Sigmoid colon (tissue), 7 donors: ENCODE results near the gene COPA. TPM values are rescaled to one million over a fixed set of nuclear protein-coding genes. Genes with fewer than 3 reads are reported as not detected.

Experiments
- DNase-seq: peaks from one replicate; pipeline ENCODE4 v3.0.0-alpha.2; 2019
- H3K27ac ChIP-seq, 4 donors: fragments of 200-600 bp; sonication (generic); one replicate each; pipeline ENCODE4 v1.5.1; 2016 to 2019; ENCODE audit warnings: mild to moderate bottlenecking in 1 of 4
- H3K27me3 ChIP-seq, 3 donors: fragments of 200-600 bp; sonication (generic); one replicate each; pipeline ENCODE4 v1.5.1; 2019; ENCODE audit warnings: mild to moderate bottlenecking in 1 of 3
- H3K36me3 ChIP-seq, 4 donors: fragments of 200-600 bp; sonication (generic); one replicate each; pipeline ENCODE4 v1.5.1; 2016 to 2019
- H3K4me1 ChIP-seq, 4 donors: fragments of 200-600 bp; sonication (generic); one replicate each; pipeline ENCODE4 v1.5.1; 2017 to 2019
- H3K4me3 ChIP-seq, 4 donors: fragments of 200-600 bp; sonication (generic); one replicate each; pipeline ENCODE4 v1.5.1; 2017 to 2019; ENCODE audit warnings: mild to moderate bottlenecking in 2 of 4, moderate library complexity in 1 of 4
- H3K9me3 ChIP-seq, 4 donors: fragments of 200-600 bp in 3 of 4; sonication (generic) in 3 of 4; one replicate each; pipeline versions ENCODE4 v1.5.1 to v1.6.1; 2013 to 2019
- CTCF ChIP-seq, 4 experiments: fragments of 450-650 bp in 3 of 4; fragments of 200-600 bp in 1 of 4; IDR thresholded peaks; one replicate each; pipeline ENCODE4 v1.5.1; 2016 to 2019; ENCODE audit warnings: antibody characterized with exemption in 4 of 4, mild to moderate bottlenecking in 3 of 4, moderate library complexity in 2 of 4
- EP300 ChIP-seq, 4 donors: sonication (generic); formaldehyde crosslinking; IDR thresholded peaks; one replicate each; pipeline ENCODE4 v1.6.1; 2017; ENCODE audit warnings: antibody characterized with exemption in 4 of 4
- POLR2A ChIP-seq, 2 donors: fragments of 450-650 bp; IDR thresholded peaks; one replicate each; pipeline ENCODE4 v1.6.1; 2016; ENCODE audit warnings: antibody characterized with exemption in 2 of 2, mild to moderate bottlenecking in 2 of 2, moderate library complexity in 2 of 2
- POLR2AphosphoS5 ChIP-seq, 4 donors: sonication (generic); formaldehyde crosslinking; IDR thresholded peaks; one replicate each; pipeline ENCODE4 v1.6.1; 2017; ENCODE audit warnings: antibody characterized with exemption in 4 of 4
- WGBS, 2 donors: extraction: QIAGEN DNeasy Blood & Tissue Kit; methylation state at CpG; one replicate each; pipeline ENCODE4 v1.1.7; 2013; 5-methylcytosine and 5-hydroxymethylcytosine counted together
- intact Hi-C: fragments of 100-400 bp; cut with DNase I; formaldehyde crosslinking; loops from one replicate; pipeline ENCODE4 v1.15.1; 2023
- polyA plus RNA-seq, 3 donors: library from polyadenylated mRNA; stranded (reverse); fragments of 200-250 nt; gene quantifications; one replicate each; pipeline ENCODE4 v1.2.3, GENCODE V29; 2013
- total RNA-seq, 4 donors: library from RNA; depleted of rRNA; stranded (reverse); fragments of >200 nt; gene quantifications; one replicate each; pipeline ENCODE4 v1.1.0, GENCODE V29; 2016
- donor health status: healthy with polysubstance abuse.
- donor health status: Bipolar disorder and iron deficiency.
- donor health status: healthy.

COPA gene
- total and polyA plus RNA-seq, 7 donors = 62.5 to 117 (median 93.8) TPM

DNA sequence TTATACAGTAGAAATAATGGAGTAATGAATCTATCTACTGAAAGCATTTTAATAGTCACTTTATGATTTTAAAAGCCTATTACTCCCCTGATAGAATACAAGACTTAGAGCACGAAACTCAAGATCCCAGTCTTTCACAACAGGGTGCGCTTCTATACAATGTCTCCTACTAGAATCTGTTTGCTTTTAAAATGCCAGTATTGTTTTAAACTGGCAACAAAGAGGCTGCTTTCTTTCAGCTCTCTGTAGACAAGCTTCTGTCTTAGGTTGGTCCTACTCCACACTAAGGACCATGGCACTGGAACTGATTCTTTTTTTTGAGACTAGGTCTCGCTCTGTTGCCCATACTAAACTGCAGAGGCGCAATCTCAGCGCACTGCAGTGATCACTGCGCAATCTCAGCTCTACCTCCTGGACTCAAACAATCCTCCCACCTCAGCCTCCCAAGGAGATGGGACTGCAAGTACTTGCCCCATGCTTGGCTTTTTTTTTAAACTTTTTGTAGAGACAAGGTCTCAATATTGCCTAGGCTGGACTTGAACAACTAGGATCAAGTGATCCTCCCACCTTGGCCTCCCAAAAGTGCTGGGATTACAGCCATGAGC lies 85.5 kb downstream of the COPA start:
- DNase-seq = no peak
- intact Hi-C loops = no loop called here
- Histone ChIP-seq H3K4me1 (peaks cover 0 to 62% (median 56%) of the 10 kb centered on the region in 4 donors), H3K9me3 (no peaks in the 10 kb centered on the region), H3K27me3 (no peaks in the 10 kb centered on the region), H3K4me3 (no peak overlapping the region), H3K27ac (peak overlapping the region; percentile 41 to 63 (median 54)), H3K36me3 (peaks cover 0 to 11% (median 0%) of the 10 kb centered on the region in 4 donors)
- no peak for TF ChIP-seq EP300 (IDR thresholded peaks at IDR 0.05)
- TF ChIP-seq CTCF (IDR thresholded peaks at IDR 0.05) = no peak
- TF ChIP-seq POLR2AphosphoS5 (IDR thresholded peaks at IDR 0.05) = no peak
- no peak for TF ChIP-seq POLR2A (IDR thresholded peaks at IDR 0.05)
- WGBS, 2 donors = 96 to 97% methylated on average over 6 of the region's 6 CpGs

DNA sequence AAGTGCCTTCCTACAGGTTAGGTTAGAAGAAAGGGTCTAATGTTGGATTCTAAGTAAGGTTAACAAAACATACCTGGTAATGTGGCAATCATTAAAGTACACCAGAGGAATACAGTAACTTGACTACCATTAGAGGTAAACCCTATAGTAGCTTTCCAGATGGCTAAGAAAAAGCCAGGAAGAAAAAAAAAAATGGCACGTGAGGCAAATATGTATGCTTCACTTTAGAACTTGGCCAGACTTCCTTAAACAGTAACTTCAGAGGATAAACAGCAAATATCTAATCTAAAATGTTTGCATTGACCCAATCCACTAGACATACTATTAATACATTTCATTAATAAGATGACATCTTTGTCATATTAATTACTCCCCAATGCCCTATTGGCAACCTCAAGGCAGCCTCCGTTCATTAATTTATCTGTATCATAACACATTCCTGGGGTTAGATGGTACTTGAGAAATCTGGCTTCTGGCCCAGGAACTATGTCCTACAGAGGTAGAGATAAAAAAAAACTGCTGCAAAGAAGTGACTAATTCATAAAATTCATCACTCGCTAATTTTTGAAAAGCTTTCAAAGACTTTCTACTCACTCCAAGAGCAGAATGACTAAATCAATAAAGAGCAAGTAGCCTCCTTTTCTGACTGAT lies 86.5 kb downstream of the COPA start:
- intact Hi-C loops = no loop called here
- 65 to 69% methylated on average over 3 of the region's 3 CpGs for WGBS, 2 donors
- H3K27ac ChIP-seq = peak overlapping the region; percentile 26 to 63 (median 45)
- H3K36me3 ChIP-seq = peaks cover 0 to 11% (median 0%) of the 10 kb centered on the region in 4 donors
- TF ChIP-seq EP300 (IDR thresholded peaks at IDR 0.05) = no peak
- no peak for TF ChIP-seq POLR2A (IDR thresholded peaks at IDR 0.05)
- no peak for TF ChIP-seq CTCF (IDR thresholded peaks at IDR 0.05)
- no peak for TF ChIP-seq POLR2AphosphoS5 (IDR thresholded peaks at IDR 0.05)
- no peak for DNase-seq
- H3K4me1 ChIP-seq = peaks cover 0 to 69% (median 63%) of the 10 kb centered on the region in 4 donors
- no peak overlapping the region for H3K4me3 ChIP-seq
- H3K27me3 ChIP-seq = no peaks in the 10 kb centered on the region
- H3K9me3 ChIP-seq = no peaks in the 10 kb centered on the region

GRCh38 chr1:160255781-160256300 lies 87.2 kb downstream of the COPA start:
- Histone ChIP-seq H3K4me1 (peaks cover 0 to 71% (median 64%) of the 10 kb centered on the region in 4 donors), H3K27me3 (no peaks in the 10 kb centered on the region), H3K4me3 (no peak overlapping the region), H3K27ac (peak overlapping the region in 3 of 4 donors; percentile 41 to 63 (median 49)), H3K36me3 (peaks cover 0 to 11% (median 0%) of the 10 kb centered on the region in 4 donors), H3K9me3 (no peaks in the 10 kb centered on the region)
- 87 to 96% methylated on average over 4 of the region's 4 CpGs for WGBS, 2 donors
- TF ChIP-seq POLR2A (IDR thresholded peaks at IDR 0.05) (no peak), EP300 (IDR thresholded peaks at IDR 0.05) (no peak), POLR2AphosphoS5 (IDR thresholded peaks at IDR 0.05) (no peak), CTCF (IDR thresholded peaks at IDR 0.05) (no peak)
- intact Hi-C loops = no loop called here
- no peak for DNase-seq

DNA sequence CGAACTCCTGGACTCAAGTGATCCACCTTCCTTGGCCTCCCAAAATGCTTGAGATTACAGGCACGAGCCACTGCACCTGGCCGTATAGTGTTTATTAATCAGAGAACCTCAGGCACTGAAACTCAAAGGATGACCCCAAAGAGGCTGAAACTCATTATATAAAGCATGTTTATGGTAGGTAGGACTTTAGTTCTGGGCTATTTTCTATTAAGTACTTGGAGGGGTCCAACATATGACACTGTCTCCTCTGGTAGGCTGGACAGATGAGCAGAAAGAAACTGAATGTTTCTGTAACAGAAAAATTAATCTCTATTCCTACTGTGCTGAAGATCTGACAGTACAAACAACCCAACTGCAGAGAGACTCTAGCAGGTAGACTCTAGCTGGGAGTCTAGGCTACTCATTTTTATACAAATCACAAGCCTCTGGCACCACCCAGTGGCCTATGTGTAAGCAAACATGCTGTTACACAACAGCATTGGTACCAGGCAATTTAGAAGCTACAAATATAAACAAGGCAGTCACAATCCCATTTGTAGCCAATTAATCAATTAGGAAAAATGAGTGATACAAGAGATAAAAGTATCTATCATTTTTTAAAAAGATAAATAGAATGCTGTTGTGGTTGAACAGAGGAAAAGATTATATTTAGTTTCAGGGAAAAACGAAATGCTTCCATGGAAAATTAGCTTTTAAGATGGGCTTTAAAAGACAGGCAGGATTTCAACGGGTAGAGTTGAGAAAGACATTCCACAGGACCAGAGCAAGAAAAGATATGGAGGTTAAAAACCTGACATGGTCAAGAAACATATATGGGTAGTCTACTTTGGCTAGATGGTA lies 91.1 kb downstream of the COPA start:
- H3K36me3 ChIP-seq = peaks cover 0 to 11% (median 0%) of the 10 kb centered on the region in 4 donors
- H3K27ac ChIP-seq = peak overlapping the region; percentile 33 to 61 (median 47)
- H3K4me1 ChIP-seq = peaks cover 0 to 44% (median 34%) of the 10 kb centered on the region in 4 donors
- no peak overlapping the region for H3K4me3 ChIP-seq
- WGBS, 2 donors = 74 to 80% methylated on average over 5 of the region's 5 CpGs
- TF ChIP-seq POLR2AphosphoS5 (IDR thresholded peaks at IDR 0.05) = peak in 1 of 4 donors; percentile 17
- TF ChIP-seq CTCF (IDR thresholded peaks at IDR 0.05) = peak; percentile 57 to 70 (median 62)
- TF ChIP-seq EP300 (IDR thresholded peaks at IDR 0.05) = no peak
- H3K27me3 ChIP-seq = no peaks in the 10 kb centered on the region
- DNase-seq = peak; percentile 88
- H3K9me3 ChIP-seq = no peaks in the 10 kb centered on the region
- intact Hi-C loops = loop anchor here (1.0 to 5.0 kb wide), 4 partner anchors 33 to 151 kb away; partner anchors contain the start of gene PEX19
